Sciatic nerve (tissue), 2 donors: ENCODE results near the gene C2orf76. TPM values are rescaled to one million over a fixed set of nuclear protein-coding genes. Genes with fewer than 3 reads are reported as not detected.
A peak's percentile ranks its signal among the peaks of the same experiment; 100 is the strongest.
"Not testable (repeated sequence)": the region's sequence is repeated elsewhere in the genome, so short reads cannot be mapped to it uniquely, and the experiment has no call there.

Source experiments
- ATAC-seq: fragments of 200-7000 bp; cut with Tn5 transposase; one replicate; pipeline ENCODE4 v1.9.1; 2020; ENCODE audit warnings: mild to moderate bottlenecking, moderate library complexity
- DNase-seq: peaks from one replicate; pipeline ENCODE4 v3.0.0-alpha.2; 2020; ENCODE audit warnings: low spot score
- intact Hi-C: fragments of 100-400 bp; cut with DNase I; formaldehyde crosslinking; loops from one replicate; pipeline ENCODE4 v1.14.2; 2022
- total RNA-seq: library from RNA; stranded (reverse); fragmentation: NEBNext Ultra II Directional; extraction: Animal tissue kit (Norgen Biotek cat#: 25700); gene quantifications from one replicate; pipeline ENCODE4 v1.2.1, GENCODE V29; 2021
- donor health status: DM: no; HTN: no; CAD: no.
- donor health status: DM: no; HTN: no; CAD: no.

C2orf76 gene
- 17.6 TPM for total RNA-seq

DNA sequence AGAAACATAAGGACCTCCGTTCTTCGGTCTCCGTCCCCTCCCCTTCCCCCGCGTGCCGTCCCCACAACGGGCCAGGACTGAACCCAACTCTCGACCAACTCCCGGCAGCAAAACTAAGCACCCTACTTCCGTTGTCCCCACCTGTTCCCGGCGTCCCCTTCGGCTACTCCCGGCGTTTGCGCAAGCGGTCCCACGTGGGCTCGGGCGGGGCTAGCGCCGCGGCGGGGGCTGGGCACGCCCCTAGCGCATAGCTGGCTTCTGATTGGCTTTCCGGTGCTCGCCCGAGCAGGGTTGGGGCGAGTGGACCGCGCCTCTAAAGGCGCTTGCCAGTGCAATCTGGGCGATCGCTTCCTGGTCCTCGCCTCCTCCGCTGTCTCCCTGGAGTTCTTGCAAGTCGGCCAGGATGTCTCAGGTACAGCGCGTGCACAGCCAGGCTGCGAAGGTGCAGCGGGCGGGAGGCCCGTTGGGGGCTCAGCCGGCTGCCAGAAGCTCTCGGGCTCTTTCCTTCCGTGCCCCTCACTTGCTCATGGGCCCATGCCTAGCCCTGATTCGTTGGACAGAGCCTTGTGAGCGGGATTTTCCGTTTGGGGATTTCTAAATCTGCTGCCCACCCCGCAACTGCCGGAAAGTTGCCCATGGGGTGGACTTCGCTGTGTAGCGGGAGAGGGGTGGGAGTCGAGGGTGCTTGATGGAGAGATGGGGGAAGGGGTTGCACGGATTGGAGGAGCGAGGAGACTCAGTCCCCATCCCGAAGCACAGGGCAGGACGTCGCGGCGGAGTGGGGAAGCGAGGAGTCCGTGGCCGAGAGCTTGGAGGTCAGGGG, at the start of gene C2orf76, which contains the start of gene DBI:
C2orf76 (minus strand) TSS at position 186 of the 823 bp plus-strand sequence. CDS start 26,875 bp downstream, outside the sequence.
DBI (plus strand) TSS at position 329 of the 823 bp plus-strand sequence; CDS start at position 404, 75 bp downstream.
- peak; percentile 96 for DNase-seq
- peak; percentile 99 for ATAC-seq
- intact Hi-C loops: no loop called here

DNA sequence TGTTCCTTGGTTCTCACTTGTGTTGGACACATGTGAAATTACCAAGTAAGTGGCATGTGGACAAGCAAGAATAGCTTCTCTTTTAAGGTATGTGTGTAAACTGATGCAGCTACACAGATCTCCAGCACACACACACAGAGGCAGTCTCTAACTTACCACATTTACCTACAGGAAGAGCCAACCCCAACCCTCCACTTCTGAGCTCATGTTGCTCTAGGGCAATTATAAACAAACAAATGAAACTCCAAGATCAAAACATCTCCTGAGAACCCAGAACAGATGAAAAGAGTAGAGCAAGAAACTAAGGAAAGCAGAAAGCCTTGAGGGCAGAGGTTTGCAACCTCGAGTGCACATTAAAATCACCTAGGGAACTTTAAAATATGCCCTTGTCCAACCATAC, 49.0 kb upstream of the C2orf76 start:
- intact Hi-C loops: no loop called here
- no peak for ATAC-seq
- no peak for DNase-seq

DNA sequence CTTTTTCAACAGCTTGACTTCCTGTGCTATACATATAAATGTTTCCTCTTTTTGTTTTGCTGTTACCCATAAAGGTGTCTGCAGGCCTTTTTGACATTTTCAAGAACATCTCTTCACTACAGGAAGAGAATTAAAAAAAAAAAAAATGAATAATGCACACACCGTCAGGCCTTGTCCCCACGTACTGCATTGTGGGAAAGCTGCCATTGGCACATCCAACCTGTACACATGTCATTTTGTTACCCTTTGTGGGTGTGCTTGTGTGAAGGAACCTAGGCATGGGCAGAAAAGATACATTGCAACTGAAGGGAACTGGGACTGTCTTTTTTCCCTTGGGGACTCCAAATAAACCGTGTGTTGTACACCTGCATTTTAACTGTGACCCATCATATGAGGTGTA, 48.3 kb upstream of the C2orf76 start:
- intact Hi-C loops: no loop called here
- DNase-seq (no peak), ATAC-seq (no peak)

DNA sequence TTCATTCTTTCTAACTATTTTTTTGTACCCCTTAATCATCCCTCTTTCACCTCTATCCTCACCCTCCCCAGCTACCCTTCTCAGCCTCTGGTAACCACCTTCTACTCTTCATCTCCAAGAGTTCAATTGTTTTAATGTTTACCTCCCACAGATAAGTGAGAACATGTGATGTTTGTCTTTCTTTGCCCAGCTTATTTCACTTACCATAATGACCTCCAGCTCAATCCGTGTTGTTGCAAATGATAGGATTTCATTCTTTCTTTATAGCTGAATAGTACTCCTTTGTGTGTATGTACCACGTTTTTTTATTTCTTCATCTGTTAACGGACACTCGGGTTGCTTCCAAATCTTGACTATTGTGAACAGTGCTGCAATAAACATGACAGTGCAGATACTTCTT, 42.9 kb upstream of the C2orf76 start:
- intact Hi-C loops: loop anchor here (5.0 kb wide), 1 partner anchor 68 kb away; no protein-coding TSS in a partner anchor
- ATAC-seq: no peak
- no peak for DNase-seq

DNA sequence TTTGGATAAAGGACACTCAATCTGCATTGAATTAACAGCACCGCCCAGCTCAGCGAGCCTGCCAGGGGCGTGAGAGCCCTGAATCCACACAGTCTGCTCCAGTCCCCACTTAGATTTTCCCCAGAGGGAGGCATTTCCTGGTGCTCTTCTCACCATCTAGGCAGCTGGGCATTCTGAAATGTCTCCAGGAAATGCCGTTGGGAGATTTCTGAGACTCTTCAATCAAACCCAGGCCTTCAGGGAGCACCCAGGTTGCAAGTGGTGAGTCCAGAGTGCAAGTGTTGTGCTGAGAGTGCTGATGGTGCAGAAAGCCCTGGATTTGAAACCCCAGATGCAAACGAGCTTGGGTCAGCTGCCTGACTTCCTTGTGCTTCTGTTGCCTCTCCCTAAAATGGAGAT, 41.6 kb upstream of the C2orf76 start:
- intact Hi-C loops: loop anchor here (5.0 kb wide), 1 partner anchor 69 kb away; no protein-coding TSS in a partner anchor
- DNase-seq (no peak), ATAC-seq (peak; percentile 58)

DNA sequence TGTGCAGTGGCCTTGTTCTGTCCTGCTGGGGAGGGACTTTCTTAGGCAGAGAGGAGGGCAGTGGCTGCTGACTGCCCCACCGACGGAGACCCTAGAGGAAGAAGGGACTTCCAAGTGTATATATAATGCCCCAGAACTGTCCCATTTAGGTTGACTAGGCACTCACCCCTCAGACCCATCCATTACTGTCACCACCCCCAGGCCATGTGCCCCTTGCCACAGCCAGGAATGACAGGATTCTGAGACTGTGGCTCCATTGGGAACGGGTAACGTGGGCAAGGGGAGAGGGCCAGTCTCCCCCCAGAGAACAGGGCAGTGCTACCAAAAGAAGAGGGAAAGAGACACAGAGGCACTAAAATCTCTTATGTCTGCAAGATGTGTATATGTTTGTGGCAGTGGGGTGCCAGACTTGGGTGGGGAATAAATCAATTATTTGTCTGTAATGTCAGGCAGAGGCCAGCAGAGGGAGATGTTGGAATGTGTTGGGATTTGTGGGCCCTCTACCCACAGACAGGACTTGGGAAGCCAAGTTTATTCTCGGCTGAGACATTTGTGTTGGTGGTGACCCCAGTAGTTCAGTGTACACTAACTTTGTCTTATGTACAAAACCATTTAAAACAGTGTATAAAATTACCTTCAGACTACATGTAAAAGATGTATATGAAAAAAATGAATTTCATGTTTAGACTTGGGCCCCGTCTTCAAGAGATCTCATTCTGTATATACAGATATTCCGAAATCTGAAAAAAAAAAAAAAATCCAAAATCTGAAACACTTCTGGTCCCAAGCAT, 41.0 kb upstream of the C2orf76 start:
- DNase-seq (no peak), ATAC-seq (peak; percentile 85)
- intact Hi-C loops: loop anchor here (5.0 kb wide), 1 partner anchor 70 kb away; no protein-coding TSS in a partner anchor

DNA sequence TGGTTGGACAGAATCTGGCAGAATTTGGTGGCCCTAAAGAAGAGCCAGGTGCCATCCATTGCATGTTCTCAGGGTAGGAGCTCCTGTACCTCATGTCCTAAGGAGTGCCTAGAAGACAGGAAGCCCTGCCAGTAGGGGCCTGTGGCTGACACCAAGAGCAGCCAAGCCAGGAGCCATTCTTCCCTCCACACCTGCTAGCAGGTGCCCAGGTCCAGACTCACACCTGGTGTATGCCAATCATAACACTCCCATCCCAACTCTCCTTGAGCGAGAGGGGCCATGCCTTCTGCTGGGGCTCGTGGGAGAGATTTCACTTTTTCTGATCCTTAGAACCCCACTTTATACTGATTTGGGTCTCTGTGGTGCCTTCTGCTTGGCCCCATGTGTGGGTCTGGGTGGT, 38.5 kb upstream of the C2orf76 start:
- DNase-seq: no peak
- no peak for ATAC-seq
- intact Hi-C loops: loop anchor here (5.0 kb wide), 1 partner anchor 72 kb away; no protein-coding TSS in a partner anchor

DNA sequence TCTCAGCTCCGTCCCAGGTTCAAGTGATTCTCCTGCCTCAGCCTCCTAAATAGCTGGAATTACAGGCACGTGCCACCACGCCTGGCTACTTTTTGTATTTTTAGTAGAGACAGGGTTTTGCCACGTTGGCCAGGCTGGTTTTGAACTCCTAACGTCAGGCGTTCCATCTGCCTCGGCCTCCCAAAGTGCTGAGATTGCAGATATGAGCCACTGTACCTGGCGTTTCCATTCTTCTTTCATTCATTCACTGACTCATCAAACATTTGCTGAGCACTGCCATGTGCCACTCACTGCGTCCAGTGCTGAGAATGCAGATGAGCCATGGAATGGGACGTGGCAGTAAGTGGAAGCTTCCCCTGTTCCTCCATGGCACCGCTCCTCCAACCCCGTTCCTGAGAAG, 37.0 kb upstream of the C2orf76 start:
- DNase-seq, intact Hi-C loops: not testable (repeated sequence)

DNA sequence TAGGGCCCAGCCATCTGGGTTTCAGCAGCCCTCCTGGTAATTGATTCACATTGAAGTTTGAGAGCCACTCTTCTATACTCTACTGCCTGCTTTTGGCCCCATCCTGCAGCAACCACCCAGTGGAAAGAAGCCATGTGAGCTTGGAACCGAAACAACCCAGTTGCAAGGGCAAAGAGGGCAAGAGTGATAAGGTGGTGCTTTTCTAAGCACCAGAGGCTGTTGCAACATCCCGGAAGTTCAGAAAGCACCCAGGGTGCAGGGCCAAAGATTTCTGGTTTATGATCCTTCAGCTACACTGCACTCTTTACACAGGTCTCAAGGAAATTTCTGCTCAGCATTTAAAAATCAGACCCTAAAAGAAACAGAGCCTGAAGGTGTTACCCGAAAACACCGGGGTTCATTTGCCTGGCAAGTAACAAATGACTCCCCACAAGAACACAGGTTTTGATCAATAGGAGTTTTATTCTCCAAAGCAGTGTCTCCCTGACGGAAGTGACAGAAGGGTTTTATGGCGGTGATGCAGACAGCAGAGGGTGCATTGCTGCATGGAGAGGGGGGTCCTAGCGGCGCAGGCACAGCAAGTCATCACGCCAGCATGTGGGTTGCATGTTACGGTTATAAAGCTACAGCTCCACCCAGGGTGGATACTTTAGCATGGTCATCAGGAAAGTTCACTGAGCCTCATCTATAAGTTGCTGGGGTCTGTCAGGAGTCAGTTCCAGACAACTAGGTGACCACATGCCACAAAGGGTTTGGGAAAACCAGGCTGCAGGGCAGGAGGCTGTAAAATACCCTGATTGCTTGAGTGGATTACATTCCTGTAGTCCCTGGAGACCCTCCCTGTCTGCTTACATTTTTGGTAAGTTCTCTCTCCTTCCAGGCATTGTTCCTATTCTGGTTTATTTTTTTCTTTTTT, 36.3 kb upstream of the C2orf76 start:
- ATAC-seq: no peak
- intact Hi-C loops: no loop called here
- DNase-seq: no peak

More for the DNA sequence above, 37.0 kb upstream of the C2orf76 start:
- not testable (repeated sequence) for ATAC-seq

DNA sequence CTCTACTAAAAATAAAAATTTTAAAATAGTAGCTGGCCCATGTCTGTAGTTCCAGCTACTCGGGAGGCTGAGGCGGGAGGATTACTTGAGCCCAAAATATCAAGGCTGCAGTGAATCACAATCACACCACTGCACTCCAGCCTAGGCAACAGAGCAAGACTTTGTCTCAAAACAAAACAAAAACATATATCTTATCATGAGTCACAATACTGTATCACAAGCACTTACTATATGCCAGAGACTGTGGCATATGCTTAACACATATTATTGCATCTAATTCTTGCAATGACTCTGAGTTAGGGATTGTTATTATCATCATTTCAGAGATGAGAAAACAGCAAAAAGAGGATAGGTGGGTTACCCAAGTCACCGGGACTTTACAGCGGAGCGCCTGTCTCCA, 35.5 kb upstream of the C2orf76 start:
- ATAC-seq (no peak), DNase-seq (no peak)
- intact Hi-C loops: no loop called here

DNA sequence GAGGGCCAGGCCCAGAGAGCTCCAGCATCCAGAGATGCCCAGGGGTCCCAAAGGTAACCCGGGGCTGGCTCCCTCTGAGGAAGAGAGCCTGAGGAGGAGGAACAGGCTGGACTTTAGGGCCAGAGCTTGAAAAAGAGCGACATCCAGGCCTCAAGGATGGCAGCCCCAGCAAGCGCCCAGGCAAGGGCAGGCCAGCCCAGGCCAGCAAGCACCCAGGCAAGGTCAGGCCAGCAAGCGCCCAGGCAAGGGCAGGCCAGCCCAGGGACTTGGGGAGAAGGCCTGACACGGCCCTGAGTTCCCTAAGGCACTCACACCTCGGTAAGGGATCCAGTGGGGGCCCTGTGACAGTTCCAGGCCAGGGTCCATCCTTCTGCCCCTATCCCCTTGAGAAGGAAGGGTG, 30.6 kb upstream of the C2orf76 start:
- ATAC-seq (no peak), DNase-seq (no peak)
- intact Hi-C loops: no loop called here

DNA sequence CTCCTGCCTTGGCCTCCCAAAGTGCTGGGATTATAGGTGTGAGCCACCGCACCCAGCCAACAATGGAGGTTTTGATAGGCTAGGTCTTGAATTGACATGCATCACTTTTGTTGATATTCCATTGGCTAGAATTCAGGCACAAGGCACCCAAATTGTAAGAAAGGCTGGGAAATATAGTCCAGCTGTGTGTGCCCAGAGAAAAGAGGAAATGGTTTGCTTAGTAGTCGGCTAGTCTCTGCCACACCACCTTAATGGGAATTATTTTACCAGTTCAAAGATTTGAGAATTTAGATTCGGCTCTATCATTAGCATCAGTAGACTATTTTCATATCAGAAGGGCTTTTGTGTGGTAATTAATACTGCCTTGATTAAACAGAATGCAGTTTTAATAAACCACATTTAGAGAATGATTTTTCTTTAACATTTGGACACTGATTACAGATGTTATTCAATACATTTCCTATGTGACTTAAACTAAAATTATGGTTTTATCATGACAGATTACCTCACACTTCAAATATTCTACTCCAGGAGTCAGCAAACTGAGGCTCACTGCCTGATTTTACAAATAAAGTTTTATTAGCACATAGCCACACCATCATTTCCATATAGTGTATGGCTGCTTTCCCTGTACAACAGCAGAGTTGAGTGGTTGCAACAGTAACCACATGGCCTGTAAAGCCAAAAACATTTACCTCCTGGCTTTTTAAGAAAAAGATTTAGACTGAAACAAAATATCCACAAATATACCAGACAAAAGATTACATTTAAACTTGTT, 27.5 kb upstream of the C2orf76 start:
- DNase-seq (no peak), ATAC-seq (no peak)
- intact Hi-C loops: no loop called here

DNA sequence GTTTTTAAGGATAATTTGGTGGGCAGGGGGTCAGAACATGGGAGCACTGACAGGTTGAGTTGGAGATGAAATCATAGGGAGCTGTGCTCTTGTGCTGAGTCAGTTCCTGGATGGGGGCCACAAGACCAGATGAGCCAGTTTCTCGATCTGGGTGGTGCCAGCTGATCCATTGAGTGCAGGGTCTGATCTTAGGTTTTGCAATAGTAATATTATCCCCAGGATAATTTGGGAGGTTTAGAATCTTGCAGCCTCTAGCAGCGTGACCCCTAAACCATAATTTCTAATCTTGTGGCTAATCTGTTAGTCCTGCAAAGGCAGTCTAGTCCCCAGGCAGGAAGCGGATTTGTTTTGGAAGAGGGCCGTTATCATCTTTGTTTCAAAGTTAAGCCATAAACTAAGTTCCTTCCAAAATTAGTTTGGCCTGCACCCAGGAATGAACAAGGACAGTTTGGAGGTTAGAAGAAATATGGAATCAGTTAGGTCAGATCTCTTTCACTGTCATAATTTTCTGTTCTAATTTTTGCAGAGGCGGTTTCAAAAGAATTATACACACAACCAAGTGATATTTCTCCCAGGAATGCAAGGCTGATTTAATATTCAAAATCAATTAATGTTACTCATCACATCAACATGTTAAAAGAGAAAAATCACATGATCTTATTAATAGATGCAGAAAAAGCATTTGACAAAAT, 23.1 kb upstream of the C2orf76 start:
- intact Hi-C loops: no loop called here
- peak; percentile 81 for ATAC-seq
- peak; percentile 81 for DNase-seq

DNA sequence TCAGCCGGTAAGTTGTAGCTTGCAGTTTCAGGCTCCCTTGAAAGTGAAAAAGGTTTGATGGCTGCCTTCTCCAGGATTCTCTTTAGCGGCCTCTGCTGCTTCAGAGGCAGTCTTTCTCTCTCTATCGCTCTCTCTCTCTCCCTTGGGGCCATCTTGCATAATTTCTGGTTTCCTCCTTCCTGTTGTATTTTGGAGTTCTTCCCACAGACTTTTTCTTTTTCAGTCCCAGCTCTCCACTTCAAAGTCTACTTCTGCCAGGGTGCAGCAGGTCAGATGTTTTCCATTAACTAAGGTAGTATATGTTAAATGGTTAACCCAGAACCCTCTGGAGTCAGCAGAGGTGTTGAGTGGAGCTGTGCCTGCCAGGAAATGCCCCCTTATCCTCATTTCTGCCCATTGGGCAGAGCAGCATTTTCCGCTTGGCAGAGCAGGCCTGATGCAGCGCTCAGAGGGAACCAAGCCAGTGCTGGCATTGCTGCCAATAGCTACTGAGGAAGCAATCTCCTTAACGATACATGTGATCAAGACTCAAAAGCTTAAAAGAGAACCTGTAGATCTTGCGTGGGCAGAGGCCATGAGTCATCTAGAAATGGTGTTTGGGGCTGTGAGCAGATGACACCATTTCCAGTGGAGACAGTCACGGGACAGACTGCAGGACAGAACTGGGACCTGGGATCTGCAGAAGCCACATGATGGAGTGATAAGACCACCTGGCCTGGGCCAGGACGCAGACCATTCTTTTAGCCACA, 20.9 kb upstream of the C2orf76 start:
- DNase-seq (peak; percentile 81), ATAC-seq (peak; percentile 90)
- intact Hi-C loops: no loop called here

DNA sequence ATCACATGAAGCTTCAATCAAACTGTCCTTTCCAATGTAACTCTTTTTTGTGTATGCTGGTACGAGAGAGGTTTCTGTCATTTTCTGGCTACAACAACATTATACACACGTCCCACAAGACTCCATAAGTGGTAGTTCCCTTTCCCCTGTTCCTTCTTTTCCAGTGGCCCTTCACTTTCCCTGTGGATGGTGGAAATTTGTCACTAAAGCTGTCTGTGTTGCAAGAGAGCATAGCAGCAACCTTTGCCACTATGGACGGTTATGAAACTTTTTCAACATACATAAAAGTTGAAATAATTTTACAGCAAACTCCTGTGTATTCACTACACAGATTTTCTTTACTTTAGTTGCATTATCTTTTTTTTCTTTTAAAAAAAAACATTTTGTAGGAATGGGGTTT, 18.8 kb upstream of the C2orf76 start:
- intact Hi-C loops: no loop called here
- no peak for DNase-seq
- ATAC-seq: no peak

DNA sequence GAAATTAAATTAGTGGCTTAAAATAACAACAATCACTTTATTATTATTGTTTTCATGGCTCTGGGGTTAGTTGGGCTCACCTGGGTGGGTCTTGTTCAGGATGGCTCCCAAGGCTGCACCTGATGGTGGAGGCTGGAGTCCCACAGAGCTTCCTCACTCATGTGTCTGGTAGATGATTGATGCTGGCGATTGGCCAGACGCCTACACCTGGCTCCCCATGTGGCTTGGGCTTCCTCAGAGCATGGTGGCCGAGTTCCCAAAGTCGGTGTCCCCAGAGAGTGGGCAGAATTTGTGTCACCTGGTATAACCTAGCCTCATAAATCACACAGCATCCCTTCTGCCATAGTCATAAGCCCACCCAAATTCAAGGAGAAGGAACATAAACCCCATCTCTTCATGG, 18.3 kb upstream of the C2orf76 start:
- intact Hi-C loops: no loop called here
- DNase-seq (no peak), ATAC-seq (no peak)
